Measurements from ENCODE around the gene ZFYVE16.
"Not testable (repeated sequence)": the region's sequence is repeated elsewhere in the genome, so short reads cannot be mapped to it uniquely, and the experiment has no call there.

Gene ZFYVE16

DNA sequence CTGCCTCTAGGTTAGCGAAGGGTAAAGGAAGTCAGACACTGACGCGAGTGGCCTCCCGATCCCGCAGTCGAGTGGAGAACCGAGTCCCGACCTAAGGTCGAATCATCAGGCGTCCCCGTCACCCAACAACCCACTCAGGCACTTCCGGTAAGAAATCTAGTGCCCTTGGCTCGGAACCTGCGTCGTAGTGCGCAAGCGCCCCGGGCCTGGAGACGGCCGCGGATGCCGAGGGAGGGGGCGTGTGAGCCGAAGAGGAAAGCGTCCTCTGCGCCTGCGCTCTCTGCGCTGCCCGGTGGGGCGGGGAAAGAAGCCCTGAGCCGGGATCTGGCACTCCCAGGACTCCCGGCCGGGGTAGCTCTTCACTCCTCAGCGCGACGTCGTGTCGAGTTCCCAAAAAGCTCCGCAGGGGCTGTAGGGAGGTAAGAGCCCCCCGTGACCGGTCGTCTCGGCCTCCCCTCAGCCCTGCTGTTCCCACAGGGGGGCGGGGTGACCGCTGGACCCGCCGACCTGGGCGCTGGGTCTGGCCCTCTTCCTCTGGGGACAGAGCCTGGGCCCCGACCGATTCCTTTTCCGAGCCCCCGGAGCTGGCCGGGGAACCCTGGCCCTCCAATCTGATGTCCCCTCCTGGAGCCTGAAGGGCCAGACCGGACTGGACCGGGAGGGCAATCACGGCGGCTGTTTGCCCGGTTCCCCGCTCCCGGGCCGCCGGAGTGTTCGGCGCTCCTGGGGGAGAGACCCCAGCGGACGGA lies at the start of gene ZFYVE16:
ZFYVE16 (plus strand) TSS at position 330 of the 749 bp plus-strand sequence. CDS start 26,084 bp downstream, outside the sequence.
- peak; percentile 99 for DNase-seq

DNA sequence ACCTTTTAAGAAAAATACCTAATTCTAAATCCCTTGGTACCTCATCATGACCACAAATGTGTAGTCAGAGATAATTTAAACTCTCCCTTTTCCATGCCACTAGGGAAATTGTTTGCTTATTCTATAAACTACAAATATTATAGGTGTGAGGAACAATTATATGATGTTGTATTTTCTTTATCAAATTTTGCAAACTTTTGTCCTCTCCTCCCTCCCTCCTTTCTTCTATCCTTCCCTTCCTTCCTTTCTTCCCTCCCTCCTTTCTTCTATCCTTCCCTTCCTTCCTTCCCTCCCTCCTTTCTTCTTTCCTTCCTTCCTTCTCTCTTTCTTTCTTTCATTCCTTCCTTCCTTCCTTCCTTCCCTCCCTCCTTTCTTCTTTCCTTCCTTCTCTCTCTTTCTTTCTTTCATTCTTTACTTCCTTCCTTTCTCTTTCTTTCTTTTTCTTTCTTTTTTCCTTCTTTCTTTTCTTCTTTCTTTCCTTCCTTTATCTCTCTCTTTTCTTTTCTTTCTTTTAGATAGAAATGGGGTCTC lies 46.9 kb upstream of the ZFYVE16 start:
- no peak for DNase-seq

DNA sequence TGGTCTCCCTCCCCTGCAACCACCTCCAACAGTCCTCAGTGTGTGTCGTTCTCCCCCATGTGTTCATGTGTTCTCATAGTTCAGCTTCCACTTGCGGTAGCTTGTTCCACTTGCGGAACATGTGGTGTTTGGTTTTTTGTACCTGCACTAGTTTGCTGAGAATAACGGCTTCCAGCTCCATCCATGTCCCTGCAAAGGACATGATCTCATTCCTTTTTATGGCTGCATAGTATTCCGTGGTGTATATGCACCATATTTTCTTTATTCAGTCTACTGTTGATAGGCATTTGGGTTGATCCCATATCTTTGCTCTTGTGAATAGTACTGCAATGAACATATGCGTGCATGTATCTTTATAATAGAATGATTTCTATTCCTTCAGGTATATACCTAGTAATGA lies 43.0 kb upstream of the ZFYVE16 start:
- no peak for DNase-seq

GRCh38 chr5:80368661-80369480 lies 39.0 kb upstream of the ZFYVE16 start:
- DNase-seq = no peak

DNA sequence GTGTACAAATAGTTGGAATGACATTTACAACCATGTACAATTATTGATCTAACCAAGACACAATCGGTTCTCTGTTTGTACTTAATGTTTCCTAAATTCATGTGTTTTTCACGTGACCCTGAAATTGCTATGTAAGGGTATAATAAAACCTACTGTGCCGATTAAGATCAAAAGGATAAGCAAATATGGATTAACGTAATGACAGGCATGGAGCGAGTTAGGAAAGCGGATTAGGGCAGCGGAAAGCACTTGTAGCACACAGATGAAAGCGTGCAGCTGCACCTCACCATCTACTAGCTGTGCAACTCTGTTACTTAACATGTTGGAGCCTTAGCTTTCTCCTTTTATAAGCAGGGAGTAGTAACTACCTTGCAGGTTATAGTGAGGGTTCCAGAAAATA lies 38.3 kb upstream of the ZFYVE16 start:
- no peak for DNase-seq

DNA sequence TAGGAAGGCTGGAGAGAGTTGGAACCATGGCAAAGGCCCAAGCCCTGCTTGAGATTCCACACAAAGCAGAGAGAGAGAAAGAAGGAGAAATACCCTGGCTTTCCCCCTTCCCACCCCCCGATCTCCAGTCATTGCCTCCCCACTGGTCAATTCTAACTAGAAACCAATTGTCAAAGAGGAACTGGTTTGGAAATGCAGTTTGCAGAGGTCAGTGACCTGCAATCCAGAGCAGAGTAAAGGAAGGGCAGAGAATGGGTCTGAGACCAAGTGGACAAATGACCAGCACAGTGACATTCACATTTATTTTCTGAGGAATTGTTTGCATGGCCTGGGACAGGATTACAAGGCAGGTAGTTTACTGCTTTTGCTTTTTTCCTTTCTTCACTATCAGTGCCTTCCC lies 37.5 kb upstream of the ZFYVE16 start:
- DNase-seq = peak in 1 of 2 donors; percentile 36

DNA sequence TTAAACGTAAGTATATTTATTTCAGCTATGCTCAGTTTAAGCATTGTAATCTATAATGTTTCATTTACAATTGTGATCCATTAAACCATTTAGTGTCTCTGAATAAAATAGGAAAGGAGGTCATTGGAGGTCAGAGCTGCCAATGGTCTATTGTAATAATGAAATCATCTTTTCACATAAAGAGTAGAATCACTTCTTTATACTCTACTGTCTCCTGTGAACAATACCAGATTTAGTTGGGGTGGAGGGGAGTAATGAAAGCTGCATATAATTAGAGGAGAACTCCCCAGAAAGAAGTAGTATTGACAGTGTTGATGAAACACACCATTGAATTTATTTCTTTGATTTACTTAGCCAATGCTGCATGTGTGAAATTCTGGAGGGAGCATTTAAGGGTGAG lies 35.1 kb upstream of the ZFYVE16 start:
- no peak for DNase-seq

- no peak for DNase-seq
Measured at GRCh38 chr5:80374188-80374587, 33.7 kb upstream of the ZFYVE16 start.

GRCh38 chr5:80376557-80376956 lies 31.3 kb upstream of the ZFYVE16 start:
- DNase-seq = no peak

DNA sequence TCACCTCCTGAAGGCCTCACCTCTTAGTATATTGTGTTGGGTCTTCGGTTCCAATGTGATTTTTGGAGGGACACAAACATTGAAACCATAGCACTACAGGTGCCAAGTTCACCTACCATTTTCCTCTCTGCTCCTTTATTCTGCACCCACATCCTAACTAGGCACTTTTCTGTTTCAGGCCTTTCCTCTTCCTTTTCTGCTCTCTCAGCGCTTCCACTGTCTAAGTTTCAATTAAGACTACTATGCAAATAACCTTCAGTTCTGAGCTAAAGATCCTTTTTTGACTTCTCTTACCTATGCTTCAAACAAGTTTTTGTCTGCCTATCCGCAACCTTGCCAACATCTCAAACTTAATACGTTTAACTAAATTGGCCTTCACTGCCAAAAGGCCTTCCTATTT lies 25.4 kb upstream of the ZFYVE16 start:
- no peak for DNase-seq

GRCh38 chr5:80387063-80387768 lies 20.6 kb upstream of the ZFYVE16 start:
- no peak for DNase-seq

- DNase-seq = no peak
Measured at GRCh38 chr5:80389580-80389979, 18.3 kb upstream of the ZFYVE16 start.

DNA sequence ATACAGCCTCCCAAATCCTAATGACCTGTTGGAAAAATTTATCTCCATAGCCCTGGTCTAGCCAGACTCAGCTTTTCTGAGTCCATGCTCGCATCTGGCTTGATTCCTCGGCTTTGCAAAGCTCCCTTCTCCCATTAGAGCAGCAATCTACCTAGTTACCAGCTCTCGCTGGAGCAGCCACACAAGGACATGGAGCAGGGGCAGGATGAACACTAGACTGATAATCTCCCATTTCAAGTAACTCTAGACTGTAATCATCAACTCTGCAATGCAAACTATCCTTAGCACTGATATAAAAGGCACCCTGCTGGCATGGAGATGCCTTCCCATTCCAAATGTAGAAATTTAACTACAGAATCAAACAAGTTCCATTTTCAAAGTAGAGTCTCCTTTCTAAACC lies 17.5 kb upstream of the ZFYVE16 start:
- not testable (repeated sequence) for DNase-seq

DNA sequence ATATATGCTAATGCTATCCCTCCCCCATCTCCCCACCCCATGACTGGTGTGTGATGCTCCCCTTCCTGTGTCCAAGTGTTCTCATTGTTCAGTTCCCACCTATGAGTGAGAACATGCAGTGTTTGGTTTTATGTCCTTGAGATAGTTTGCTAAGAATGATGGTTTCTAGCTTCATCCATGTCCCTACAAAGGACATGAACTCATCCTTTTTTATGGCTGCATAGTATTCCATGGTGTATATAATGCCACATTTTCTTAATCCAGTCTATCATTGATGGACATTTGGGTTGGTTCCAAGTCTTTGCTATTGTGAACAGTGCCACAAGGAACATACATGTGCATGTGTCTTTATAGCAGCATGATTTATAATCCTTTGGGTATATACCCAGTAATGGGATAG lies 16.6 kb upstream of the ZFYVE16 start:
- not testable (repeated sequence) for DNase-seq

DNA sequence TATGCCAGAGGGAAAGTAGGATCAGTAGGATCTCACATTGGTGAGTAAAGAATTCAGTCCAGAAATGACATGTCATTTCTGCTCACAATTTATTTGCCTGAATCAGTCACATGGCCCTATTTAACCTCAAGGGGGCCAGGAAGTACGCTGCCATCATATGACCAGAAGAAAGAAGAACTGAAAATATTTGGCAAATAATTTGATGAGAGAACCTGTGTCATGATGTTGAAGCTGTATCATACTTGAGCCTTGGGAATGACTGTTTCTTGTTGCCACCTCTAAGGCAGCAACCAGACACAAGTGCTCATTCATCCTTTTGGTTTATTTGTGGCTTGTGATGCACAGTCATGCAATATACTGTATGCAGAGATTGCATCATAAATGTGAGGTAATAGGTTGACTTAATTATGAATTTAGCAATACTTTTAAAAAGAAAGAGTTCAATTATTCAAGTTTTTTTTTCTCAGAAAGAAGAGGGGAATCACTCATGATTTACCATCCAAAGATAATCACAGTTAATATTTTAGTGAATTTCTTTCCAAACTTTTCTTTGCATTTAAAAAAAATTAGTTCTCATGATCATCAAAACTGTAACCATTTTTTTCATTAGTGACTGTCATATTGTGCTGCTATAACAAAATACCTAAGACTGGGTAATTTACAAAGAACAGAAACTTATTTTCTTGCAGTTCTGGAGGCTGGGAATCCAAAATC lies 8.2 kb upstream of the ZFYVE16 start:
- DNase-seq = peak; percentile 97 to 99

DNA sequence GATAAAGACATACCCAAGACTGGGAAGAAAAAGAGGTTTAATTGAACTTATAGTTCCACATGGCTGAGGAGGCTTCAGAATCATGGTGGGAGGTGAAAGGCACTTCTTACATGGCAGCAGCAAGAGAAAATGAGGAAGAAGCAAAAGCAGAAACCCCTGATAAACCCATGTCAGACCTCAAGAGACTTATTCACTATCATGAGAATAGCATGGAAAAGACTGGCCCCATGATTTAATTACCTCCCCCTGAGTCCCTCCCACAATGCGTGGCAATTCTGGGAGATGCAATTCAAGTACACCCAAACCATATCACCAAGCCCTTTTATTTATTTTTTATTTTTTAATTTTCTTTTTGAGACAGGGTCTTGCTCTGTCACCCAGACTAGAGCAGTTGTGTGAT lies 7.5 kb upstream of the ZFYVE16 start:
- peak; percentile 84 to 96 for DNase-seq

- peak; percentile 54 to 63 for DNase-seq
Measured at GRCh38 chr5:80403782-80404181, 4.1 kb upstream of the ZFYVE16 start.

DNA sequence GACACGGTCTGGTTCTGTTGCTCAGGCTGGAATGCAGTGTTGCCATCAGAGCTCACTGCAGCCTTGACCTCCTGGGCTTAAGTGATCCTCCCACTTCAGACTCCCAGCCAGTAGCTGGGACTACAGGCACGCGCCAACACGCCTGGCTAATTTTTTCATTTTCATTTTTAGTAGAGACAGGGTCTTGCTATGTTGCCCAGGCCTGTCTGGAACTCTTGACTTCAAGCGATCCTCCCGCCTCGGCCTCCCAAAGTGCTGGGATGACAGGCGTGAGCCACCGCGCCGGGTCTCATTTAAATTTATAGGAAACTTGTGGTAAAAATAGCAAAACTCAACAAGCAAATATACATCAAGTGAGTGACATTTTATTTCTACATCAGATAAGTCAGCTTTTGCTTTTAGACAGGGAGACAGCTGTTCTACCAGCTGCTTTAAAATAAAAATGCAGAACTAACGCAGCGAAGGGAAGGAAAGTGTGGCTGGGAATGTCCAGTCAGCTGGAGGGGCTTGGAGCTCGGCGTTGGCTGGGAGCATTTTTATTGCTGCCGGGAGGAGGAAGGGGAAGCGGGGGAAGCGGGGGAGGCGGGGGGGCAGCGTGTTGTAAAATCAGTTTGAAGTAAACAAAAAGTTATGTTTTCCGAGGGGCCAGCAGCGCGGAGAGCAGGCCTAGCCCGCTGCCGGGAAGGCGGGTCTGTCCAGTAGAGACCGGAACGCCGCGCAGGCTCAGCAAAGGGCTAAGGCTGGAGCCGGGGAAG lies 707 bp upstream of the ZFYVE16 start:
- DNase-seq = peak; percentile 89 to 94

DNA sequence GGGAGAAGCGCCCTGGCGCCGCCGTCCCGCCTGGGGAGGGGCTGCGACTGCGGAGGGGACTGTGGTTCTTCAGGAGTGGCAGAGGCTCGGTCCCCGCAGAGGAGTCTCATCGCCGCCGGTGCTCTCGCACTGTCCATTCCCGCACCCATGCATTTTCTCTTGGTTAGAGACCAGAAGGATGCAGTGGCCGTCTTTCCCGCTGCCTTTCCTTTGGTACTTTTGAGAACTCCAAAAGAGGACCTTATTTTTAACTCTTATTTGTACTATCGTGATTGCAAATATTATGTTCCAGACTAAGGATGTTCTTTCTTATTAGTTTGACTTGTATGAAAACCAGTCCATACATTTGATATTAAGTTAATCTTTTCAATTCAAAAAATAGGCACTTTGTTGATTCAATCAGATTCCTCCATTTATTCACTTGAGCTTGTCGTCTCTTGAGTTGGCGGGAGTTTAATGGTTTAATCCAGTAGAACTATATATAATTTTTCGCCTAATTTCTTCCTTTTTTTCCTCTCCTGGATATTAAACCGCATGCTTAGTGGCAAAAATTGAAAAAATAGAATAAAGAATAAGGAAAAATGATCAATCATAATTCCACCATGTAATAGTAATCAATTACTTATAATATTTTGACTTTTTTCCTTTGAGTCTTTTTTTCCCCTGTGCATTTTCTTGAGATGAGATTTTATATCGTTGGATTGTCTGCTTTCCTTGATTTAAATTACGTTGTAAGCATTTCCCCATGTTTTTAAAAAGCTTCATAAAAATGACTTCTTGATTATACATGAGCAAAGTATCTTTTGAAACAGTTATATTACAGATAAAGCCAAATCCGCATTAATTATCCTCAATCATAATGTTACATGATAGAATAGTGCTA lies 861 bp downstream of the ZFYVE16 start:
- DNase-seq = peak; percentile 58 to 62

DNA sequence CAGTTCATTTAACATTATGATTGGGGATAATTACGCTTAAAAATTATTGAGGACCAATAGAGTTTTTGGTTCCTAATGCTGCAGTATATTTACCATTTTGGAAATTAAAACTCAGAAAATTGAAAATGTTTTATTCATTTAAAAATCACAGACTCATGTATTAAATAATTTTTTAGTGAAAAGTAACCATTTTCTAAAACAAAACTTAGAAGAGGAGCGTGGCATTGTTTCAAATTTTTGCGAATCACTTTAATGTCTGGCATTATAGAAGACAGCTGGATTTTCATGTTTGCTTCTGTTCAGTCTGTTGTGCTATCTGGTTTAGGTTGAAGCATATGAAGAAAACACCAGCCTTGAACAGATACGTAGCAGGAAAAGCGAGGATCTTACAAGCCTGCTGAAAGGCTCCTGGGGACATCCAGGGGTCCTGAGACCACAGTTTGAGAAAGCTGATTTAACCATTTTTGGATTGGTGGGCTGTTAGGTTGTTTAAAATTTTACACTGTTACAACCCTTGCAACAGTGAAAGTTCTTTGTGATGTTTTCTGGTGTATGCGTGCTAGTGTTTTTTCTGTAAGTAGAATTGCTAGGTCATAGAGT lies 1.6 kb downstream of the ZFYVE16 start:
- no peak for DNase-seq
